Measurements from ENCODE around the gene ESRRB.
"Not testable (repeated sequence)": the region's sequence is repeated elsewhere in the genome, so short reads cannot be mapped to it uniquely, and the experiment has no call there.

The ESRRB gene

DNA sequence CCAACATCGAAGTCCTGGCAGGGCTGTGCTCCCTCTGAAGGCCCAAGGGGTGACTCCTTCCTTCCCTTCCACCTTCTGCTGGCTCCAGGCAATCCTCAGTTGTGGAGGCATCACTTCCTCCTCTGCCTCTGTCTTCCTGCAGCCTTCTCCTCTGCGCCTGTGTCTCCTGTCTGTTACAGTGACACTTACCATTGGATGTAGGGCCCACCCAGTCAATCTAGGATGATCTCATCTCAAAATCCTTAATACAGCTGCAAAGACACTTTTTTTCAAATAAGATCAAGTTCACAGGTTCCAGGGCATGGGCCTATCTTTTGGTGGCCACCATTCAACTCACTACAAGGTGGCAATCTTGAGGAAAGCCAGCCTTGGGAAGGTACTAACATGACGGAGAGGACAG is 155.1 kb downstream of the ESRRB start:
- no peak overlapping the region for H3K27ac ChIP-seq
- TF ChIP-seq, protein P1, sequence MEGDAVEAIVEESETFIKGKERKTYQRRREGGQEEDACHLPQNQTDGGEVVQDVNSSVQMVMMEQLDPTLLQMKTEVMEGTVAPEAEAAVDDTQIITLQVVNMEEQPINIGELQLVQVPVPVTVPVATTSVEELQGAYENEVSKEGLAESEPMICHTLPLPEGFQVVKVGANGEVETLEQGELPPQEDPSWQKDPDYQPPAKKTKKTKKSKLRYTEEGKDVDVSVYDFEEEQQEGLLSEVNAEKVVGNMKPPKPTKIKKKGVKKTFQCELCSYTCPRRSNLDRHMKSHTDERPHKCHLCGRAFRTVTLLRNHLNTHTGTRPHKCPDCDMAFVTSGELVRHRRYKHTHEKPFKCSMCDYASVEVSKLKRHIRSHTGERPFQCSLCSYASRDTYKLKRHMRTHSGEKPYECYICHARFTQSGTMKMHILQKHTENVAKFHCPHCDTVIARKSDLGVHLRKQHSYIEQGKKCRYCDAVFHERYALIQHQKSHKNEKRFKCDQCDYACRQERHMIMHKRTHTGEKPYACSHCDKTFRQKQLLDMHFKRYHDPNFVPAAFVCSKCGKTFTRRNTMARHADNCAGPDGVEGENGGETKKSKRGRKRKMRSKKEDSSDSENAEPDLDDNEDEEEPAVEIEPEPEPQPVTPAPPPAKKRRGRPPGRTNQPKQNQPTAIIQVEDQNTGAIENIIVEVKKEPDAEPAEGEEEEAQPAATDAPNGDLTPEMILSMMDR (conservative IDR thresholded peaks at IDR 0.05) = no peak

DNA sequence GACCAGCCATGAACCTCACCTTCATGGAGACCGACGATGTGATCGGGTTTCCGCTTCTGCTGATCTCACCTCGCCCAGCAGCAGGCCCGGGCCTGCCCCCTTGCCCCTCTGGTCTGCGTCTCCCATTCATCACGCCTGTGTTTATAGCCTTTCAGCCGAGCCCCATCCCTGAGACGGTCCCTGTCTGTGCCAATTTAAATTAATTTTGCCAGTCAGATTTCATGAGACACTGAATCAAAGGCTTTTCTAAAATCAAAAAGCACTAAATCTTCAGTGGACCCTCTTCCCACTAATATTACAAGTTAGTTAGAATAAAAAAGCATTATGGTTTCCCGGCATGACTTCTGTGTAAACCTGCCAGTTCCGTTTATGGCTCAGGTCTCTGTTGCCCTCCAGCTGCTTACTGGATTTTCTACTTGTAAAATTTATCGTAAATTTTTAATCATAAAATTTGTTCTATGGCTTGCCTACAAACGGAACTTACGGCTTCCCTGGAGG is 155.9 kb downstream of the ESRRB start:
- TF ChIP-seq, protein P1 (conservative IDR thresholded peaks at IDR 0.05) = no peak
- no peak overlapping the region for H3K27ac ChIP-seq

DNA sequence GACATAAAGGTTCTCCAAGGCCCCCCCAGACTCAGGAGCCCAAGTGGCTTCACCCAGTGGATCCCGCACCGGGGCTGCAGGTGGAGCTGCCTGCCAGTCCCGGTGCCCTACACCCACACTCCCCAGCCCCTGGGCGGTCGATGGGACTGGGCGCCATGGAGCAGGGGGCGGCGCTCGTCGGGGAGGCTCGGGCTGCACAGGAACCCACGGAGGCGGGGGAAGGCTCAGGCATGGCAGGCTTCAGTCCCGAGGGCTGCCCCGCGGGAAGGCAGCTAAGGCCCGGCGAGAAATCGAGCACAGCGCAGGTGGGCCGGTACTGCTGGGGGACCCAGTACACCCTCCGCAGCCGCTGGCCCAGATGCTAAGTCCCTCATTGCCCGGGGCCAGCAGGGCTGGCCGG is 160.7 kb downstream of the ESRRB start:
- not testable (repeated sequence) for H3K27ac ChIP-seq

DNA sequence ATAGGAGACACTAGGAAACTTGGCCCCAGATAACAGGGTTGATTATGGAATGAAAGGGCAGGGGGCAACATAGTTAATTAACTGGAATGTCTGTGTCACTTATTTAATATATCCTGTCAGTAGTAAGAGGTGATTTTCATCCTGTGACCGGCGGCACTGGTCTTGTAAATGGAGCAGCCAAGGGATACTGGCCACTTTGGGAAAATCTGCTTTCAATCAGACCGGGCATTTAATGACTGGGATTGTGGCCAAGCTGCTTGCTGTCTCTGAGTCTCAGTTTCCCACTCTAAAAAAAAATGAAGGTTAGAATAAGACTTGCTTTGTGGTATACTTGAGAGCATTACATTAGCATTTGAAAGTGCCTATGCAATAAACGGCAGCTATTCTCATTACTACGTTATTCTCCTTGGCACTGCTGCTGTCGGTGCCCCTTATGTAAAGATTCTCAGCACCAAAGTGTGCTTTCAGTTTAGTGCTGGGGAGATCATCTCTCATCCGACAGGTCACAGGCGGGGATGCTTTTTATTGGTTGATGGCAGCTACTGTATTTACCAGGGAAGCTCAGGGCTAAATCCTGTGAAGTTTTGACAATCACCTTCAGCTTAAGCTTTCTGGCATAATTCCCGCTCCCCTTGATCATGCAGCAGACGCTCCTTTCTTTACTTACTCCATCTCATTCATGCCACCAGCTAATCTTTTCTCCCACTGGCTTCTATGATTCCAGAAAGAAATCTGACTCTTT is 162.1 kb downstream of the ESRRB start:
- TF ChIP-seq, protein P1 (conservative IDR thresholded peaks at IDR 0.05) = no peak

DNA sequence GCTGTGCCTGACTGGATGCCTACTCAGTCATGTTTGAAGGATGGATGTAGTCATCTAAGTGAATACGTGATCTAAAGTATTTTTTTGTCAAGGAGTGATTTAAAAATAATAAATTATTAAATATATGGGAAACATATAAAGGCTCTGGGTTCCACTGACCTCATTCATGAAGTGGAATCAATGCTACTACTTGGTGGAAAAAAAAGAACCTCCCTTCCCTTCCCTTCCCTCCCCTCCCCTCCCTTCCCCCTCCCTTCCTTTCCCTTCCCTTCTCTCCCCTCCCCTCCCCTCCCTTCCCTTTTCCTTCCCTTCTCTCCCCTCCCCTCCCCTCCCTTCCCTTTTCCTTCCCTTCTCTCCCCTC is 162.7 kb downstream of the ESRRB start:
- TF ChIP-seq, protein P1 (conservative IDR thresholded peaks at IDR 0.05) = no peak
- H3K27ac ChIP-seq = no peak overlapping the region

More for the DNA sequence above, 162.1 kb downstream of the ESRRB start:
- H3K27ac ChIP-seq = peak overlapping the region; percentile 13; the same call in 1 of the 2 replicates

DNA sequence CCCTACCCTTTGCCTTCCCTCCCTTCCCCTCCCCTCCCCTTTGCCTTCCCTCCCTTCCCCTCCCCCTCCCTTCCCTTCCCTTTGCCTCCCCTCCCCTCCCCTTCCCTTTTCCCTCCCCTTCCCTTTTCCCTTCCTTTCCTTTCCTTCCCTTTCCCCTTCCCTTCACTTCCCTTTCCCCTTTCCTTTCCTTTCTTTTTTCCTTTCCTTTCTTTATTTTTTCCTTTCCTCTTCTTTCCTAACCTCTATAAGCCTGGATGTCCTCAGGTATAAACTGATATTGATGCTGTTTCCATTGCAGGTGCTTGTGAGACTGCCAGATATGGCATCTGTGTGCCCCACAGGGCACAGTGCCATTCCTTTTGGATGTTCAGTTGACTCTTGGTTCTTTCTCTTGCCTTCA is 163.2 kb downstream of the ESRRB start:
- TF ChIP-seq, protein P1 (conservative IDR thresholded peaks at IDR 0.05) = no peak
- no peak overlapping the region for H3K27ac ChIP-seq

DNA sequence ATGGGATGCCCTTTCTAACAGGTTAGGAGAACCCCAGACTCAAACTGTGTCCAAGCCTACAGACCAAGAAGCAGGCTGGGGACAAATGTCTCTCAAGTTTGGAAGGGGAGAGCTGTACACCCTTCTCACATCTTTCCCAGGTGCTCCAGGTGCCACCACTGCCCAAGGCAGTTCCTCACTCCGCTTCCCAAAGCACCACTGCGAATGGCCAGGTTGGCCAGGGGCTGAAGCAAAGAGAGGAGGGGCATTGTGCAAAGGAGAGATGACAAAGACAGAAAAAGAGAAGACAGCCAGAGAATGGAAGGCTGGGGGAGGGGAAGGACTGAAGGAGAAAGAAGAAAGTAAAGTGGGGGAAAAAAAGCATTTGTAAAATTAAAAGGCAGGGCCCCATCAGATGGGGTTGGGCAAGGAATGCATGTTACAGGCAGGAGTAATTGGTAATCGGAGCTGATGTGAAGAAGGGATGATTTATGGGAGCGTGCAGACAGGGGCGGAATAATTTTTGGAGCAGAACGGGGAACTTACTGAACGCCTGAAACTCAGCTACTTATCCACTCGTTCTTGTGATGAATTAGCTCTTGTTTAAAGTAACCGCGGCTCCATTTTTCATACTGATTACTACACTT is 165.8 kb downstream of the ESRRB start:
- TF ChIP-seq, protein P1 (conservative IDR thresholded peaks at IDR 0.05) = no peak

More for the DNA sequence above, 165.8 kb downstream of the ESRRB start:
- H3K27ac ChIP-seq = no peak overlapping the region

Measured in VCaP (cell line).